ENCODE data around the gene CHIT1.

The CHIT1 gene

DNA sequence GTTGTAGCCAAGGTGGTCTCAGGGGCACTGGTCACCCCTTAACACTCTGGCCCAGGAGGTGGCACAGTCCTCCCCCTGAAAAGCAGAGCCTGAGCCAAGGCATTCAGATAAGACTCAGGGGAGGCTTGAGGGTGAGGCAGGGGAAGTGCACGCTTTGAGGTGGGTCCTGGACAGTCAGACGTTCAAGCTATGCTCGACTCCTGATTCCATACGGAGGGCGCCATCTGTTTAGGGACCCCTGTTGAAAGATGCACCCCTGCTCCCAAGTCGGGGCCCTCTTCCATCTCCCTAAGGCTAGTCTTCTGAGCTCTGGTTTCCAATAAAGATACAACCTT is 30.0 kb downstream of the CHIT1 start:
- Mint-ChIP-seq H3K27ac (no peak overlapping the region), H3K4me1 (ENCODE audit: low read depth) (no peaks in the 10 kb centered on the region), H3K4me3 (no peak overlapping the region), H3K27me3 (peaks cover 9% of the 10 kb centered on the region), H3K36me3 (ENCODE audit: low read depth) (no peaks in the 10 kb centered on the region), H3K9me3 (no peaks in the 10 kb centered on the region)
- DNase-seq = no peak

DNA sequence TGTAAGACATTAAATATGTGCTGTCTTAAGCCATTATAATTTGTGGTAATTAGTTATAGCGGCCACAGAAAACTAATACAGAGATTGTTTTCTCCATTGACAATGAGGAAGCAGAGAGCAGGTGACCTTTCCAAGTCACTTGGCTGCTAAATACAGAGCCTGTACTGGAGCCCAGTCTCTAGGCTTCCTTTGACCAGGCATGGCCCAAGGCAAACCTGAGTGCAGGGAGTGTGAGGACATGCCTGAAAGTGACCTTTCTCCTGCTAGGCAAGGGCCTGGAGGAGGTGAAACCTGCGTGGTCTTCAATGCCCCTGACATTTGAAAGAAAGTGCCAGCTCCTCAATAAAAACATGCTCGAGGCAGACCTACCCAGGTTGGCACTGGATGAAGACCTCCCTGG is 30.5 kb downstream of the CHIT1 start:
- no peaks in the 10 kb centered on the region for H3K9me3 Mint-ChIP-seq
- H3K36me3 Mint-ChIP-seq (ENCODE audit: low read depth) = no peaks in the 10 kb centered on the region
- no peak for DNase-seq
- no peak overlapping the region for H3K27ac Mint-ChIP-seq
- H3K27me3 Mint-ChIP-seq = peaks cover 9% of the 10 kb centered on the region
- H3K4me1 Mint-ChIP-seq (ENCODE audit: low read depth) = no peaks in the 10 kb centered on the region
- H3K4me3 Mint-ChIP-seq = no peak overlapping the region

- no peak for DNase-seq
- H3K27ac Mint-ChIP-seq = no peak overlapping the region
Measured at GRCh38 chr1:203197625-203198024, 31.8 kb downstream of the CHIT1 start.

GRCh38 chr1:203196371-203196770 is 33.1 kb downstream of the CHIT1 start:
- Mint-ChIP-seq H3K27me3 (peaks cover 9% of the 10 kb centered on the region), H3K9me3 (no peaks in the 10 kb centered on the region), H3K4me1 (ENCODE audit: low read depth) (no peaks in the 10 kb centered on the region), H3K36me3 (ENCODE audit: low read depth) (no peaks in the 10 kb centered on the region), H3K4me3 (no peak overlapping the region), H3K27ac (no peak overlapping the region)
- no peak for DNase-seq

More at GRCh38 chr1:203197625-203198024, 31.8 kb downstream of the CHIT1 start:
- no peak overlapping the region for H3K4me3 Mint-ChIP-seq
- no peaks in the 10 kb centered on the region for H3K4me1 Mint-ChIP-seq (ENCODE audit: low read depth)
- H3K36me3 Mint-ChIP-seq (ENCODE audit: low read depth) = no peaks in the 10 kb centered on the region
- no peaks in the 10 kb centered on the region for H3K9me3 Mint-ChIP-seq
- H3K27me3 Mint-ChIP-seq = peaks cover 9% of the 10 kb centered on the region

- DNase-seq = no peak
- no peak overlapping the region for H3K4me3 Mint-ChIP-seq
- no peaks in the 10 kb centered on the region for H3K36me3 Mint-ChIP-seq (ENCODE audit: low read depth)
- H3K27ac Mint-ChIP-seq = no peak overlapping the region
- H3K4me1 Mint-ChIP-seq (ENCODE audit: low read depth) = peaks cover 5% of the 10 kb centered on the region
- no peaks in the 10 kb centered on the region for H3K27me3 Mint-ChIP-seq
- H3K9me3 Mint-ChIP-seq = no peaks in the 10 kb centered on the region
Measured at GRCh38 chr1:203190949-203191348, 38.5 kb downstream of the CHIT1 start.

- Mint-ChIP-seq H3K4me1 (ENCODE audit: low read depth) (peaks cover 5% of the 10 kb centered on the region), H3K4me3 (no peak overlapping the region), H3K27me3 (no peaks in the 10 kb centered on the region), H3K9me3 (no peaks in the 10 kb centered on the region), H3K27ac (no peak overlapping the region), H3K36me3 (ENCODE audit: low read depth) (no peaks in the 10 kb centered on the region)
- DNase-seq = no peak
Measured at GRCh38 chr1:203189951-203190352, 39.5 kb downstream of the CHIT1 start.

GRCh38 chr1:203188686-203189232 is 40.7 kb downstream of the CHIT1 start:
- no peaks in the 10 kb centered on the region for H3K36me3 Mint-ChIP-seq (ENCODE audit: low read depth)
- H3K27ac Mint-ChIP-seq = no peak overlapping the region
- no peaks in the 10 kb centered on the region for H3K27me3 Mint-ChIP-seq
- H3K4me1 Mint-ChIP-seq (ENCODE audit: low read depth) = peaks cover 5% of the 10 kb centered on the region
- no peak for DNase-seq
- H3K9me3 Mint-ChIP-seq = no peaks in the 10 kb centered on the region
- no peak overlapping the region for H3K4me3 Mint-ChIP-seq

DNA sequence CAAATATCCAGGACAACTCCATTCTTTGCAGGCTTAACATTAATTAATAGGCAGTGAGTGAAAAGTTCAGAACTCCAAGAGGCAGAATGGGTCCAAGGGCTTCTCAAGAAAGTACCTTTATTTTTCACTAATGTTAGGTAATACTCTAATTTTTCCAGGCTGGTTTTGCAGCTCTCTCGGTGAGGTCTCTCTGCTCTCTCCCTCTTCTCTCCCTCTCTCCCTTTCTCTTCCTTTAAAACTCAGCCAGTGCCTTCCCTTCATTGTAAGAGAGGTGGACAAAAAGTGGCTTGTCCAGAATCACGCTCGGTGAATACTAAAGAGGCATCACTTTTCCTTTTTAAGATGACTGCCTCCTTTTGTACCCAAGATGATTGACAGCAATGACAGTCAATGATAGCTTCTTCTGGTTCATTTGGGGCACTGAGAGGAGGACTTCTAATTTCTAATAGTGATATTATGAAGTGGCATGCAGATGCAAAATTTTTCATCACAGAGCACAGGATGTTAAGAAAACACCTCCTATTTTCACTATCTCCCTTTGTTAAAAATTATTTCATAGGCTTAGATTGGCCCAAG is 41.7 kb downstream of the CHIT1 start:
- no peak overlapping the region for H3K27ac Mint-ChIP-seq

GRCh38 chr1:203187304-203187685 is 42.2 kb downstream of the CHIT1 start:
- Mint-ChIP-seq H3K27ac (no peak overlapping the region), H3K4me1 (ENCODE audit: low read depth) (peaks cover 5% of the 10 kb centered on the region), H3K27me3 (no peaks in the 10 kb centered on the region), H3K4me3 (no peak overlapping the region), H3K9me3 (no peaks in the 10 kb centered on the region), H3K36me3 (ENCODE audit: low read depth) (no peaks in the 10 kb centered on the region)
- DNase-seq = no peak

More for the DNA sequence above, 41.7 kb downstream of the CHIT1 start:
- Mint-ChIP-seq H3K27me3 (no peaks in the 10 kb centered on the region), H3K36me3 (ENCODE audit: low read depth) (no peaks in the 10 kb centered on the region), H3K9me3 (no peaks in the 10 kb centered on the region), H3K4me3 (no peak overlapping the region), H3K4me1 (ENCODE audit: low read depth) (peaks cover 5% of the 10 kb centered on the region)
- no peak for DNase-seq

DNA sequence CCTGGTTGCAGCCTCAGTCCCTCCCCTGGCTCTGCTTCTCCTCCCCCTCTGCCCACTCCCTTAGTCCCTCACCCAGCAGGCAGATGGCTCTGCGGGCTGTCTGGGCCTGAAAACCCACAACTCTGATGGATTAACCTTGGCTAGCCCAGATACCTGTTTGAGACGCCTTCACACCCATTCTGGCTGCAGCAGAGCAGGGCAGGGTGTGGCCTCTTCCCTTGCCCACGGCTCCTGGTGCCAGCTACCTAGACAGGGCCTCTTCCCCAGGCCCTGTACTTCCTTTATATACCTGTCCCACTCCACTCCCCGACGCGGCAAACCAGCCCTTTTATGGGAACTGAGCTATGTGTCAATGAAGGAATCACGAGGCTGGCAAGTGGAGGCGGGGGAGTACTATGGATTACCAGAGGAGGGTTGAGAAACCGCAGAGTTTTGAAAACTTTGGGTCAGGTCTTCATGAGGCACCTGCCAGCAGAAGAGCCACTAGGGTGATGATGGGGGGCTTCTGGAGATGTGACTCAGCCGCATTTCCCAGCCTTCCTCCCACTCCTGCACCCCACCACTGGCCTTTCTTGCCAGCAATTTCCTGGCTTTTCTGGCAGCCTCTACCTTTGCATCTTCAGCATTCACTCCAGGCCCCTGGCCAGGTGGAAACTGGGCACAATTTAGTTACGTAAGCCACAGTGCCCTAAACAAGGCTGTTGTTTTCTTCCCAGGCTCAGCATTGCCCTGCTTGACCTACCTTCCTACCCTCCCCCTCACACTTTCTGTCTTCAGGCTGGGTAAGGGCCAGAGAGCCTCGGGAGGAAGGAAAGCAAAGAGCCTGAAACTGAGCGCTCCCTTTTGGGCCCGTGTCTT is 42.8 kb downstream of the CHIT1 start, which contains the start of gene CHI3L1:
TSS of gene CHI3L1 (minus strand) at position 259 of the 858 bp plus-strand sequence. CDS start at position 178, 81 bp downstream.
- Mint-ChIP-seq H3K27ac (no peak within 1 kb of the TSS), H3K36me3 (ENCODE audit: low read depth) (no peaks in the 10 kb centered on the region), H3K4me3 (no peak within 1 kb of the TSS), H3K4me1 (ENCODE audit: low read depth) (peaks cover 5% of the 10 kb centered on the region), H3K9me3 (no peaks in the 10 kb centered on the region), H3K27me3 (no peaks in the 10 kb centered on the region)
- no peak for DNase-seq

DNA sequence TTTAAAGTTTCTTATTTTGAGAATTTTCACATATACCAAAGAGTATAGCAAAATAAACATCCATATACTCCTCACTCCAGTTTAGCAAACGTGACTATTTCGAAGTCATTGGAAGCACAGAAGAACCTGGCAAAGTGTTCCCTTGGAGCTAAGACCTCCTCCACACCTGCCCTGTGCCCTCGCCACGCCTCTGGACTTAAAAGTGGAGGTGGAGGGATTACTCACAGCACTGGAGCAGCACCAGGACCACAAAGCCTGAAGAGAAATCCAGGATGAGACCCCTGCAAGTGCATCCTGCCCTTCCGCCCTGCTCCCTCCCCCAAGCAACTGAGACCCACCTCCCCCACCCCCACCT is 43.4 kb downstream of the CHIT1 start:
- H3K27ac Mint-ChIP-seq = no peak overlapping the region
- peaks cover 5% of the 10 kb centered on the region for H3K4me1 Mint-ChIP-seq (ENCODE audit: low read depth)
- H3K4me3 Mint-ChIP-seq = no peak overlapping the region

GRCh38 chr1:203185585-203185984 is 43.9 kb downstream of the CHIT1 start:
- no peak overlapping the region for H3K4me3 Mint-ChIP-seq
- H3K9me3 Mint-ChIP-seq = no peaks in the 10 kb centered on the region
- peaks cover 5% of the 10 kb centered on the region for H3K4me1 Mint-ChIP-seq (ENCODE audit: low read depth)
- no peak for DNase-seq
- no peaks in the 10 kb centered on the region for H3K36me3 Mint-ChIP-seq (ENCODE audit: low read depth)
- H3K27ac Mint-ChIP-seq = no peak overlapping the region
- H3K27me3 Mint-ChIP-seq = no peaks in the 10 kb centered on the region

More for the DNA sequence above, 43.4 kb downstream of the CHIT1 start:
- no peaks in the 10 kb centered on the region for H3K9me3 Mint-ChIP-seq
- DNase-seq = no peak
- H3K27me3 Mint-ChIP-seq = no peaks in the 10 kb centered on the region
- no peaks in the 10 kb centered on the region for H3K36me3 Mint-ChIP-seq (ENCODE audit: low read depth)

- Mint-ChIP-seq H3K36me3 (ENCODE audit: low read depth) (no peaks in the 10 kb centered on the region), H3K27ac (no peak overlapping the region), H3K27me3 (no peaks in the 10 kb centered on the region), H3K4me3 (no peak overlapping the region), H3K4me1 (ENCODE audit: low read depth) (peaks cover 5% of the 10 kb centered on the region), H3K9me3 (no peaks in the 10 kb centered on the region)
- no peak for DNase-seq
Measured at GRCh38 chr1:203185061-203185461, 44.4 kb downstream of the CHIT1 start.

- H3K4me1 Mint-ChIP-seq (ENCODE audit: low read depth) = peaks cover 5% of the 10 kb centered on the region
- no peaks in the 10 kb centered on the region for H3K36me3 Mint-ChIP-seq (ENCODE audit: low read depth)
- H3K9me3 Mint-ChIP-seq = no peaks in the 10 kb centered on the region
- no peak overlapping the region for H3K27ac Mint-ChIP-seq
- H3K4me3 Mint-ChIP-seq = no peak overlapping the region
- H3K27me3 Mint-ChIP-seq = no peaks in the 10 kb centered on the region
- no peak for DNase-seq
Measured at GRCh38 chr1:203184467-203184866, 45.0 kb downstream of the CHIT1 start.

DNA sequence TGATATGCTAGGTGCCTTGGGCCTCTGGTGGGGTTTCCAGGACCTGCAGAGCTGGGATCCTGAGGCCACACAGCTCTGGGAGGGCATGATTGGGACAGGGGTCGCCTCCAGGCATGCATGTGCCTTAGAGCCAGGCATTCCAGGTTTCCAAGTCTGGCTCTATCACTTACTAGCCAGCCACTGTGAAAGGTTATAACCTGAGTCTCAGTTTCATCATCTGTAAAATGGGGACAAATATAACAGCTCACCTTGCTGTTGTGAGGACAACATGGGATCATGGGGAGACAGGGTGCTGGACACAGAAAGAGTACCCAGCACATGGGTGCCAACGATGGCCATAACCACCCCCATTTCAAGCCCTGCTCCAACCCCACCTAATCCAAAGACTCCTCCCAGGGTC is 45.6 kb downstream of the CHIT1 start:
- H3K4me1 Mint-ChIP-seq (ENCODE audit: low read depth) = peaks cover 5% of the 10 kb centered on the region
- no peak for DNase-seq
- H3K9me3 Mint-ChIP-seq = no peaks in the 10 kb centered on the region
- H3K27me3 Mint-ChIP-seq = no peaks in the 10 kb centered on the region
- H3K27ac Mint-ChIP-seq = no peak overlapping the region
- no peak overlapping the region for H3K4me3 Mint-ChIP-seq
- no peaks in the 10 kb centered on the region for H3K36me3 Mint-ChIP-seq (ENCODE audit: low read depth)
